Transverse colon (tissue), 4 donors: Measurements from ENCODE around the gene KRTAP9-2. TPM values are rescaled to one million over a fixed set of nuclear protein-coding genes. Genes with fewer than 3 reads are reported as not detected.
"Not testable (repeated sequence)": the region's sequence is repeated elsewhere in the genome, so short reads cannot be mapped to it uniquely, and the experiment has no call there.

ENCODE experiments used
- DNase-seq: peaks from one replicate; pipeline ENCODE4 v3.0.0-alpha.2; 2019
- H3K27ac ChIP-seq, 4 donors: fragments of 200-600 bp; sonication (generic); 2 replicates each; pipeline ENCODE4 v1.5.1; 2016 to 2018; ENCODE audit warnings: inconsistent platforms in 4 of 4
- H3K27me3 ChIP-seq: fragments of 200-600 bp; sonication (generic); 2 replicates; pipeline ENCODE4 v1.5.1; 2017; ENCODE audit warnings: inconsistent platforms
- H3K36me3 ChIP-seq, 4 donors: fragments of 200-600 bp; sonication (generic); 2 replicates each; pipeline ENCODE4 v1.5.1; 2017 to 2019; ENCODE audit warnings: inconsistent platforms in 4 of 4
- H3K4me1 ChIP-seq, 4 donors: fragments of 200-600 bp; sonication (generic); 2 replicates each; pipeline ENCODE4 v1.5.1; 2017 to 2020; ENCODE audit warnings: inconsistent platforms in 4 of 4
- H3K4me3 ChIP-seq, 4 donors: fragments of 200-600 bp; sonication (generic); 1 replicate in 1 of 4; 2 replicates in 3 of 4; pipeline versions ENCODE4 v1.5.1 to v1.6.1; 2017 to 2019; ENCODE audit warnings: inconsistent platforms in 4 of 4
- H3K9me3 ChIP-seq, 2 donors: fragments of 200-600 bp; sonication (generic); 2 replicates each; pipeline ENCODE4 v1.5.1; 2017 to 2019; ENCODE audit warnings: inconsistent platforms in 2 of 2
- CTCF ChIP-seq, 5 experiments: fragments of 200-600 bp in 3 of 5; fragments of 450-650 bp in 2 of 5; sonication (generic) in 3 of 5; IDR thresholded peaks; 1 replicate in 2 of 5; 2 replicates in 3 of 5; pipeline ENCODE4 v1.5.1; 2016 to 2017; ENCODE audit warnings: antibody characterized with exemption in 5 of 5, inconsistent platforms in 3 of 5, mild to moderate bottlenecking in 2 of 5, moderate library complexity in 1 of 5
- EP300 ChIP-seq: sonication (generic); formaldehyde crosslinking; IDR thresholded peaks from one replicate; pipeline ENCODE4 v1.6.1; 2017; ENCODE audit warnings: antibody characterized with exemption, low read depth
- POLR2A ChIP-seq: fragments of 450-650 bp; IDR thresholded peaks from one replicate; pipeline ENCODE4 v1.6.1; 2016; ENCODE audit warnings: antibody characterized with exemption, mild to moderate bottlenecking, moderate library complexity
- POLR2AphosphoS5 ChIP-seq, 3 donors: sonication (generic); formaldehyde crosslinking; IDR thresholded peaks; one replicate each; pipeline ENCODE4 v1.6.1; 2016; ENCODE audit warnings: antibody characterized with exemption in 3 of 3
- whole genome bisulfite sequencing, 2 donors: methylation state at CpG; one replicate each; pipeline ENCODE4 v1.1.5; 2018; ENCODE audit warnings: low coverage in 1 of 2; 5-methylcytosine and 5-hydroxymethylcytosine counted together
- in situ Hi-C, 4 donors: fragments of 200-750 bp; cut with MboI; loops; one replicate each; pipeline versions ENCODE4 v1.15.0 to v1.15.1; 2017; ENCODE audit warnings: low sequenced_read_pairs in 3 of 4, low pct_ligation_motif_present in 1 of 4, low pct_unique_long_range_greater_than_20kb in 1 of 4
- intact Hi-C: fragments of 100-400 bp; cut with DNase I; formaldehyde crosslinking; loops from one replicate; pipeline ENCODE4 v1.15.1; 2023; ENCODE audit warnings: low total_unique reads
- small RNA-seq, 4 donors: library from RNA; depleted of rRNA; stranded (forward); fragments of <200 nt; gene quantifications; one replicate each; pipeline ENCODE3, GENCODE V24; 2016
- total RNA-seq, 4 donors: library from RNA; depleted of rRNA; stranded (reverse); fragments of >200 nt; gene quantifications; one replicate each; pipeline ENCODE4 v1.1.0, GENCODE V29; 2016

The KRTAP9-2 gene
- total RNA-seq, 4 donors from 2014 or later = not detected

GRCh38 chr17:41267711-41268110, 41.3 kb downstream of the KRTAP9-2 start:
- Histone ChIP-seq H3K27me3 (peaks cover 12% of the 10 kb centered on the region), H3K36me3 (no peaks in the 10 kb centered on the region), H3K9me3 (no peaks in the 10 kb centered on the region), H3K4me1 (no peaks in the 10 kb centered on the region), H3K4me3 (no peak overlapping the region), H3K27ac (no peak overlapping the region)
- DNase-seq = no peak
- WGBS, 2 donors = 86% methylated on average over 3 of the region's 3 CpGs; no CpG with 5 or more reads in 1 of the 2 donors
- in situ Hi-C loops = loop anchor here in 1 of 4 donors (25.0 kb wide), 1 partner anchor 95 kb away; the partner anchor contains the start of genes KRT33A and KRT33B
- intact Hi-C loops = no loop called here
- TF ChIP-seq POLR2AphosphoS5 (IDR thresholded peaks at IDR 0.05) (no peak), EP300 (no peak), POLR2A (no peak), CTCF (IDR thresholded peaks at IDR 0.05) (no peak)

GRCh38 chr17:41271323-41271722, 44.9 kb downstream of the KRTAP9-2 start:
- H3K27me3 ChIP-seq, H3K36me3 ChIP-seq, H3K9me3 ChIP-seq, H3K4me1 ChIP-seq, H3K4me3 ChIP-seq, DNase-seq, H3K27ac ChIP-seq, intact Hi-C loops: not testable (repeated sequence)
- no CpG with 5 or more reads among the region's 1 CpG for WGBS, 2 donors
- in situ Hi-C loops = loop anchor here in 1 of 4 donors (25.0 kb wide), 1 partner anchor 91 kb away; the partner anchor contains the start of genes KRT33A and KRT33B

- Histone ChIP-seq H3K9me3 (no peaks in the 10 kb centered on the region), H3K4me1 (no peaks in the 10 kb centered on the region), H3K36me3 (no peaks in the 10 kb centered on the region), H3K4me3 (no peak overlapping the region), H3K27ac (no peak overlapping the region), H3K27me3 (no peaks in the 10 kb centered on the region)
- 36% methylated on average over 1 of the region's 1 CpG; no CpG with 5 or more reads in 1 of the 2 donors for WGBS, 2 donors
- no peak for TF ChIP-seq EP300
- no peak for TF ChIP-seq POLR2A
- TF ChIP-seq CTCF (IDR thresholded peaks at IDR 0.05) = no peak
- TF ChIP-seq POLR2AphosphoS5 (IDR thresholded peaks at IDR 0.05) = no peak
- intact Hi-C loops (no loop called here), in situ Hi-C loops (loop anchor here in 1 of 4 donors (25.0 kb wide), 1 partner anchor 90 kb away; the partner anchor contains the start of genes KRT33A and KRT33B)
- DNase-seq = no peak
Measured at GRCh38 chr17:41271858-41272257, 45.4 kb downstream of the KRTAP9-2 start.

GRCh38 chr17:41275648-41276190, 49.3 kb downstream of the KRTAP9-2 start, which contains the start of gene KRTAP9-7:
Gene KRTAP9-7, plus strand, starts transcription at chr17:41275698. Its CDS starts 0 bp downstream, at chr17:41275698.
- H3K36me3 ChIP-seq, H3K4me3 ChIP-seq, H3K27ac ChIP-seq, H3K9me3 ChIP-seq, intact Hi-C loops, H3K27me3 ChIP-seq, in situ Hi-C loops, H3K4me1 ChIP-seq, DNase-seq: not testable (repeated sequence)
- WGBS, 2 donors = no CpG with 5 or more reads among the region's 3 CpGs

Small RNA genes within 50 kb of the gene (small RNA-seq; reads per million reads assigned to genes)
- 0 reads per million in 4 donors for gene KRTAP4-17P

Other genes with a start within 250 kb of the KRTAP9-2 start
- under 1 TPM in 1 of 4 donors, not detected in 3; 0.48 TPM for gene KRT40, start 242.3 kb upstream of the KRTAP9-2 start, total RNA-seq
- not detected for gene KRTAP3-3, start 232.5 kb upstream of the KRTAP9-2 start, total RNA-seq
- gene KRTAP3-2, start 226.7 kb upstream of the KRTAP9-2 start, total RNA-seq = not detected
- not detected for gene KRTAP3-1, start 217.5 kb upstream of the KRTAP9-2 start, total RNA-seq
- gene KRTAP1-5, start 199.4 kb upstream of the KRTAP9-2 start, total RNA-seq = not detected
- not detected for gene KRTAP1-4, start 196.5 kb upstream of the KRTAP9-2 start, total RNA-seq
- not detected for gene KRTAP1-3, start 191.8 kb upstream of the KRTAP9-2 start, total RNA-seq
- gene KRTAP1-1, start 185.2 kb upstream of the KRTAP9-2 start, total RNA-seq = not detected
- not detected for gene KRTAP2-1, start 179.3 kb upstream of the KRTAP9-2 start, total RNA-seq
- gene KRTAP2-2, start 171.4 kb upstream of the KRTAP9-2 start, total RNA-seq = not detected
- gene KRTAP2-3, start 166.5 kb upstream of the KRTAP9-2 start, total RNA-seq = not detected
- not detected for gene KRTAP2-4, start 160.8 kb upstream of the KRTAP9-2 start, total RNA-seq
- gene KRTAP4-7, start 142.5 kb upstream of the KRTAP9-2 start, total RNA-seq = not detected
- gene KRTAP4-8, start 128.5 kb upstream of the KRTAP9-2 start, total RNA-seq = not detected
- gene KRTAP4-16, start 124.4 kb upstream of the KRTAP9-2 start, total RNA-seq = not detected
- not detected for gene KRTAP4-9, start 121.3 kb upstream of the KRTAP9-2 start, total RNA-seq
- gene KRTAP4-11, start 108.3 kb upstream of the KRTAP9-2 start, total RNA-seq = not detected
- not detected for gene KRTAP4-12, start 102.5 kb upstream of the KRTAP9-2 start, total RNA-seq
- gene KRTAP4-6, start 86.1 kb upstream of the KRTAP9-2 start, total RNA-seq = not detected
- gene KRTAP4-5, start 76.8 kb upstream of the KRTAP9-2 start, total RNA-seq = not detected
- gene KRTAP4-4, start 65.9 kb upstream of the KRTAP9-2 start, total RNA-seq = not detected
- gene KRTAP4-3, start 58.4 kb upstream of the KRTAP9-2 start, total RNA-seq = not detected
- not detected for gene KRTAP4-2, start 48.4 kb upstream of the KRTAP9-2 start, total RNA-seq
- under 1 TPM in 1 of 4 donors, not detected in 3; 0.82 TPM for gene KRTAP4-1, start 41.7 kb upstream of the KRTAP9-2 start, total RNA-seq
- not detected for gene KRTAP9-1, start 36.8 kb upstream of the KRTAP9-2 start, total RNA-seq
- not detected for gene KRTAP9-3, start 5.8 kb downstream of the KRTAP9-2 start, total RNA-seq
- gene KRTAP9-8, start 11.4 kb downstream of the KRTAP9-2 start, total RNA-seq = not detected
- not detected for gene KRTAP9-4, start 23.0 kb downstream of the KRTAP9-2 start, total RNA-seq
- not detected for gene KRTAP9-9, start 28.7 kb downstream of the KRTAP9-2 start, total RNA-seq
- gene KRTAP9-6, start 38.7 kb downstream of the KRTAP9-2 start, total RNA-seq = not detected
- not detected for gene KRTAP9-7, start 49.0 kb downstream of the KRTAP9-2 start, total RNA-seq
- not detected for gene KRTAP29-1, start 76.2 kb downstream of the KRTAP9-2 start, total RNA-seq
- gene KRTAP16-1, start 82.7 kb downstream of the KRTAP9-2 start, total RNA-seq = not detected
- gene KRTAP17-1, start 89.1 kb downstream of the KRTAP9-2 start, total RNA-seq = not detected
- gene KRT33A, start 124.2 kb downstream of the KRTAP9-2 start, total RNA-seq = not detected
- gene KRT33B, start 143.2 kb downstream of the KRTAP9-2 start, total RNA-seq = not detected
- gene KRT34, start 155.7 kb downstream of the KRTAP9-2 start, total RNA-seq = not detected
- gene KRT31, start 171.0 kb downstream of the KRTAP9-2 start, total RNA-seq = not detected
- gene KRT37, start 197.9 kb downstream of the KRTAP9-2 start, total RNA-seq = not detected
- gene KRT38, start 214.3 kb downstream of the KRTAP9-2 start, total RNA-seq = not detected
- gene KRT32, start 240.7 kb downstream of the KRTAP9-2 start, total RNA-seq = not detected